Activated T-helper 1 cell treated with anti-CD3 and anti-CD28 coated beads, Interleukin-12 subunit alpha, Interleukin-12 subunit beta, Interleukin-2, Interleukin-4 antibody, amounts not matched to agents 30 ng/mL and 10 ng/mL and 1 ng/mL, durations not matched to agents 14 hours and 24 hours and 36 hours (primary cell): ENCODE results near the gene HTT. TPM values are rescaled to one million over a fixed set of nuclear protein-coding genes. Genes with fewer than 3 reads are reported as not detected.
A peak's percentile ranks its signal among the peaks of the same experiment; 100 is the strongest.

Experiments used
- DNase-seq: peaks from one replicate; pipeline ENCODE4 v3.0.0; 2021; ENCODE audit warnings: low spot score
- H3K27ac Mint-ChIP-seq: one replicate; pipeline ENCODE4 v1.8.0; 2021; ENCODE audit warnings: mild to moderate bottlenecking, mixed read lengths
- H3K27me3 Mint-ChIP-seq: one replicate; pipeline ENCODE4 v1.8.0; 2022; ENCODE audit warnings: mild to moderate bottlenecking, moderate library complexity, mixed read lengths; ENCODE audit not compliant: insufficient read depth
- H3K36me3 Mint-ChIP-seq: one replicate; pipeline ENCODE4 v1.8.0; 2021; ENCODE audit warnings: low read depth, mixed read lengths
- H3K4me1 Mint-ChIP-seq: one replicate; pipeline ENCODE4 v1.8.0; 2021; ENCODE audit warnings: low read depth, mixed read lengths
- H3K4me3 Mint-ChIP-seq: one replicate; pipeline ENCODE4 v1.8.0; 2021; ENCODE audit warnings: mild to moderate bottlenecking, moderate library complexity, mixed read lengths
- H3K9me3 Mint-ChIP-seq: one replicate; pipeline ENCODE4 v1.8.0; 2021; ENCODE audit warnings: mixed read lengths
- intact Hi-C: fragments of 100-400 bp; cut with micrococcal nuclease; formaldehyde crosslinking; loops from one replicate; pipeline ENCODE4 v1.15.1; 2024
- total RNA-seq: library from RNA; stranded (reverse); gene quantifications from 2 replicates; pipeline ENCODE4 v1.2.3, GENCODE V29; 2022

The HTT gene
- total RNA-seq, 1 donor from 2014 or later = 66.9 TPM

DNA sequence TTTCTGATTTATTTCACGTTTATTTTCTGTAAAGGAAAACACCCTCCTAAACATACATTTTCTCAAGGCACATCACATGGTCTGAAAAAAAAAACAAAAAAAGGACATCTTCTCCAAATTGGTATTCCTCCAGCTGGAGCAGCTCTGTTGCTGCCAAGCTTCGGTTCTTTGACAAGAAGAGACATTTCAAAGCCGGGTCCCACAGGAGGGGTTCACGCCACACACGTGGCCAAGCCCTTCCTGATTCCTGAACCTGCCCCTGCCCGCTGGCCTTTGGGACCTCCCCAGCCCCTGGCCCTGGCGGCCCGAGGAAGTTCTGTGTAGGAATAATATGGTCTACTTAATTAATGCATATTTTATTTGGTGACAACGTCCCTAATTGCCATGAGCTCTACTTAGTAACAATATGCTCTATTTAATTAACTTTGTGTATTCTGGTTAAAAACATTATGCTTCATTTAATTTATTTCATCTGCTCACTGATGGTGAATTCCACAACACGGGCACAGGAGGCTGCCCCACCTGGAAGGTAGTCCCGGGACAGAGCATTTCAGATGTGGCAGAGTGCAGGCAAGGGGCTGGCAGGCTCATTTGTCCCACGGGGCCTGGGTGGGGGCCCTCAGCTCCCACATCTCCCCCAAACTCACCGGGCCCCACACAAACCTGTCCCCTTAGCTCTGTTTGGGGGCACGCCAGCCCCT, 212.9 kb downstream of the HTT start:
- DNase-seq = no peak
- H3K27ac Mint-ChIP-seq = no peak overlapping the region
- H3K36me3 Mint-ChIP-seq = no peaks in the 10 kb centered on the region
- no peaks in the 10 kb centered on the region for H3K9me3 Mint-ChIP-seq
- no peak overlapping the region for H3K4me3 Mint-ChIP-seq
- intact Hi-C loops = no loop called here
- peaks cover 6% of the 10 kb centered on the region for H3K4me1 Mint-ChIP-seq
- peaks cover 29% of the 10 kb centered on the region for H3K27me3 Mint-ChIP-seq

DNA sequence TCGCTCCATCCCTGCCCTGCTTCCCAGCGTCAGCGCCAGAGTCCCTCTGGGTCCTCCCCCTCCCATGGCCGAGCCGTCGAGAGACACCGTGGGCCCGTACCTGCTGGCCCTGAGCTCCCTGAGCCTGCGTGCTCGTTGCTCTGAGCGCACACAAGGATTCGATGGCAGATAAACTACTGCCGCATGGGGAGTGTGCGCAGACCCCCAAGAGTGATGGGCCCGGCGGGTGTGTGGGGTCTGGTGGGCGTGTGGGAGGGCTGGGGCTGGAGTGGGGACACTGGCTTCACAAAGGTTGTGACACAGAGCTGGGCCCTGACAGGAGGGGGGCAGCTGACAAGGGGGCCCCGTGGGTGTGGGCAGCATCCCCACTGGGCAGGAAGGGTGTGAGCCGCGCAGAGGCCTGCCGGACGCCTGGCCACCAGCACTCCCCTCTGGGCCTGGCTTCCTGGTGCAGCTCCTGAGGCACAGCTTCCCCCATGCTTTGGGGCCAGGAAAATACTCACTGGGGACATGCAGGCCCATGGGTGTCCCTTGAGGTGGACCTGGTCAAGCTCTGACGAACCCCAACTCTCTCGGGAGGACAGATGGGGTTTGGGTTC, 213.6 kb downstream of the HTT start:
- H3K27me3 Mint-ChIP-seq = peaks cover 30% of the 10 kb centered on the region
- H3K36me3 Mint-ChIP-seq = no peaks in the 10 kb centered on the region
- H3K9me3 Mint-ChIP-seq = no peaks in the 10 kb centered on the region
- intact Hi-C loops = no loop called here
- DNase-seq = no peak
- peaks cover 6% of the 10 kb centered on the region for H3K4me1 Mint-ChIP-seq
- no peak overlapping the region for H3K4me3 Mint-ChIP-seq
- H3K27ac Mint-ChIP-seq = no peak overlapping the region

- intact Hi-C loops = no loop called here
- H3K36me3 Mint-ChIP-seq = no peaks in the 10 kb centered on the region
- H3K27ac Mint-ChIP-seq = no peak overlapping the region
- no peak for DNase-seq
- H3K4me3 Mint-ChIP-seq = no peak overlapping the region
- H3K4me1 Mint-ChIP-seq = peaks cover 6% of the 10 kb centered on the region
- no peaks in the 10 kb centered on the region for H3K9me3 Mint-ChIP-seq
- peaks cover 31% of the 10 kb centered on the region for H3K27me3 Mint-ChIP-seq
Observed at GRCh38 chr4:3288571-3289094, 214.2 kb downstream of the HTT start.

DNA sequence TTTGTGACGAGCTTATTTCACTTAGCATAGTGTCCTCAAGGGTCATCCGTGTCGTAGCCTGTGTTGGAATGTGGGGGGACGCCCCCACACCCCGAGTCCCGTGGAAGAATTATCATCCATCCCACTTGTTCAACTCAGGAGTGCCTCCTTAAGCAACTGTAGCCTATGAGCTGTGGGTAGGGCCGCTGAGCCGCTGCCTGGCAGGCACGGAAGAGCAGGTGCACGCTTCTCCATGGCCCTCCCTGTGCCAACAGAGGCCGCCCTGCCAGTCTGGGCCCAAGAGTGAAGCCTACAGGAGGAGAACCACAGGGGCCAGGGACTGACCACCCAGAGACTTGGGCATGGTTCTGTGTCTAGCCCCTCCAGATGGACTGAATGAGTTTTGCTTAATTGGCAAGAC, 216.0 kb downstream of the HTT start:
- Mint-ChIP-seq H3K4me3 (peak overlapping the region; percentile 42), H3K9me3 (no peaks in the 10 kb centered on the region), H3K27me3 (peaks cover 41% of the 10 kb centered on the region), H3K36me3 (no peaks in the 10 kb centered on the region), H3K4me1 (peaks cover 6% of the 10 kb centered on the region), H3K27ac (no peak overlapping the region)
- DNase-seq = no peak
- intact Hi-C loops = loop anchor here (5.0 kb wide), 2 partner anchors 1048 to 1708 kb away; partner anchors contain the start of genes HAUS3 and POLN

GRCh38 chr4:3290889-3291321, 216.4 kb downstream of the HTT start:
- no peaks in the 10 kb centered on the region for H3K36me3 Mint-ChIP-seq
- H3K4me1 Mint-ChIP-seq = peaks cover 6% of the 10 kb centered on the region
- peak overlapping the region; percentile 42 for H3K4me3 Mint-ChIP-seq
- H3K27ac Mint-ChIP-seq = no peak overlapping the region
- H3K9me3 Mint-ChIP-seq = no peaks in the 10 kb centered on the region
- H3K27me3 Mint-ChIP-seq = peaks cover 41% of the 10 kb centered on the region
- intact Hi-C loops = loop anchor here (5.0 kb wide), 2 partner anchors 1049 to 1709 kb away; partner anchors contain the start of genes HAUS3 and POLN
- no peak for DNase-seq

GRCh38 chr4:3291411-3291968, 217.0 kb downstream of the HTT start:
- no peaks in the 10 kb centered on the region for H3K9me3 Mint-ChIP-seq
- peaks cover 46% of the 10 kb centered on the region for H3K27me3 Mint-ChIP-seq
- peak overlapping the region; percentile 83 for H3K4me3 Mint-ChIP-seq
- peaks cover 6% of the 10 kb centered on the region for H3K4me1 Mint-ChIP-seq
- DNase-seq = no peak
- intact Hi-C loops = loop anchor here (5.0 kb wide), 2 partner anchors 1049 to 1709 kb away; partner anchors contain the start of genes HAUS3 and POLN
- H3K36me3 Mint-ChIP-seq = no peaks in the 10 kb centered on the region
- H3K27ac Mint-ChIP-seq = peak overlapping the region; percentile 72

- intact Hi-C loops = loop anchor here (1.0 to 5.0 kb wide), 6 partner anchors 90 to 1710 kb away; partner anchors contain the start of genes HAUS3, HTT, HTT-AS and POLN
- peak overlapping the region; percentile 83 for H3K4me3 Mint-ChIP-seq
- no peak for DNase-seq
- peak overlapping the region; percentile 72 for H3K27ac Mint-ChIP-seq
- H3K9me3 Mint-ChIP-seq = no peaks in the 10 kb centered on the region
- peaks cover 47% of the 10 kb centered on the region for H3K27me3 Mint-ChIP-seq
- H3K36me3 Mint-ChIP-seq = no peaks in the 10 kb centered on the region
- peaks cover 6% of the 10 kb centered on the region for H3K4me1 Mint-ChIP-seq
Observed at GRCh38 chr4:3291969-3292570, 217.6 kb downstream of the HTT start.

GRCh38 chr4:3292571-3293400, 218.3 kb downstream of the HTT start, which contains the start of gene RGS12:
RGS12 (plus strand) TSS chr4:3293021; CDS start chr4:3316171, 23,150 bp downstream.
- Mint-ChIP-seq H3K9me3 (no peaks in the 10 kb centered on the region), H3K27ac (peak within 1 kb of the TSS; percentile 72), H3K4me3 (peak within 1 kb of the TSS; percentile 83), H3K36me3 (peaks cover 2% of the 10 kb centered on the region), H3K27me3 (peaks cover 50% of the 10 kb centered on the region), H3K4me1 (peaks cover 6% of the 10 kb centered on the region)
- peak; percentile 80 for DNase-seq
- intact Hi-C loops = loop anchor here (1.0 to 5.0 kb wide), 6 partner anchors 90 to 1710 kb away; partner anchors contain the start of genes HAUS3, HTT, HTT-AS and POLN

Other genes starting within 250 kb of the HTT start
- gene ADD1, start 230.8 kb upstream of the HTT start, total RNA-seq = 200 and 203 TPM in 2 replicates
- 140 and 142 TPM in 2 replicates for gene NOP14, start 111.3 kb upstream of the HTT start, total RNA-seq
- gene GRK4, start 111.1 kb upstream of the HTT start, total RNA-seq = 4.4 and 4.5 TPM in 2 replicates
- not detected in 2 replicates for gene HTT-AS, start 143 bp upstream of the HTT start, total RNA-seq
- gene MSANTD1, start 174.5 kb downstream of the HTT start, total RNA-seq = 0.73 and 1.2 TPM in 2 replicates
- gene RGS12, start 218.3 kb downstream of the HTT start, total RNA-seq = 3.1 and 3.6 TPM in 2 replicates